ENCODE data around the gene CFAP69. TPM values are rescaled to one million over a fixed set of nuclear protein-coding genes. Genes with fewer than 3 reads are reported as not detected.

The CFAP69 gene, protein sequence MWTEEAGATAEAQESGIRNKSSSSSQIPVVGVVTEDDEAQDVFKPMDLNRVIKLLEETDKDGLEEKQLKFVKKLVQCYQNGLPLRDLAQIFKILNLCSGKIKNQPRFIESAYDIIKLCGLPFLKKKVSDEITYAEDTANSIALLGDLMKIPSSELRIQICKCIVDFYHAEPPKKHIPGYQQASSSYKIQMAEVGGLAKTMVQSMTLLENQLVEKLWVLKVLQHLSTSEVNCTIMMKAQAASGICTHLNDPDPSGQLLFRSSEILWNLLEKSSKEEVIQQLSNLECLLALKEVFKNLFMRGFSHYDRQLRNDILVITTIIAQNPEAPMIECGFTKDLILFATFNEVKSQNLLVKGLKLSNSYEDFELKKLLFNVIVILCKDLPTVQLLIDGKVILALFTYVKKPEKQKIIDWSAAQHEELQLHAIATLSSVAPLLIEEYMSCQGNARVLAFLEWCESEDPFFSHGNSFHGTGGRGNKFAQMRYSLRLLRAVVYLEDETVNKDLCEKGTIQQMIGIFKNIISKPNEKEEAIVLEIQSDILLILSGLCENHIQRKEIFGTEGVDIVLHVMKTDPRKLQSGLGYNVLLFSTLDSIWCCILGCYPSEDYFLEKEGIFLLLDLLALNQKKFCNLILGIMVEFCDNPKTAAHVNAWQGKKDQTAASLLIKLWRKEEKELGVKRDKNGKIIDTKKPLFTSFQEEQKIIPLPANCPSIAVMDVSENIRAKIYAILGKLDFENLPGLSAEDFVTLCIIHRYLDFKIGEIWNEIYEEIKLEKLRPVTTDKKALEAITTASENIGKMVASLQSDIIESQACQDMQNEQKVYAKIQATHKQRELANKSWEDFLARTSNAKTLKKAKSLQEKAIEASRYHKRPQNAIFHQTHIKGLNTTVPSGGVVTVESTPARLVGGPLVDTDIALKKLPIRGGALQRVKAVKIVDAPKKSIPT
- 0.30 TPM for polyA plus RNA-seq (2012; ENCODE audit: insufficient read length, low read depth)

- TF ChIP-seq SIN3A (IDR thresholded peaks at IDR 0.05; ENCODE audit: borderline replicate concordance, insufficient read depth, low read length) (peak; percentile 94), POLR2AphosphoS5 (IDR thresholded peaks at IDR 0.05; ENCODE audit: low read depth, low read length) (no peak), TAF1 (IDR thresholded peaks at IDR 0.05; ENCODE audit: borderline replicate concordance, insufficient read depth, low read length) (no peak), FOXP2 (optimal IDR thresholded peaks at IDR 0.05; ENCODE audit: borderline replicate concordance, extremely low read depth, extremely low read length, insufficient read depth) (no peak)
- TF ChIP-seq, protein P1, sequence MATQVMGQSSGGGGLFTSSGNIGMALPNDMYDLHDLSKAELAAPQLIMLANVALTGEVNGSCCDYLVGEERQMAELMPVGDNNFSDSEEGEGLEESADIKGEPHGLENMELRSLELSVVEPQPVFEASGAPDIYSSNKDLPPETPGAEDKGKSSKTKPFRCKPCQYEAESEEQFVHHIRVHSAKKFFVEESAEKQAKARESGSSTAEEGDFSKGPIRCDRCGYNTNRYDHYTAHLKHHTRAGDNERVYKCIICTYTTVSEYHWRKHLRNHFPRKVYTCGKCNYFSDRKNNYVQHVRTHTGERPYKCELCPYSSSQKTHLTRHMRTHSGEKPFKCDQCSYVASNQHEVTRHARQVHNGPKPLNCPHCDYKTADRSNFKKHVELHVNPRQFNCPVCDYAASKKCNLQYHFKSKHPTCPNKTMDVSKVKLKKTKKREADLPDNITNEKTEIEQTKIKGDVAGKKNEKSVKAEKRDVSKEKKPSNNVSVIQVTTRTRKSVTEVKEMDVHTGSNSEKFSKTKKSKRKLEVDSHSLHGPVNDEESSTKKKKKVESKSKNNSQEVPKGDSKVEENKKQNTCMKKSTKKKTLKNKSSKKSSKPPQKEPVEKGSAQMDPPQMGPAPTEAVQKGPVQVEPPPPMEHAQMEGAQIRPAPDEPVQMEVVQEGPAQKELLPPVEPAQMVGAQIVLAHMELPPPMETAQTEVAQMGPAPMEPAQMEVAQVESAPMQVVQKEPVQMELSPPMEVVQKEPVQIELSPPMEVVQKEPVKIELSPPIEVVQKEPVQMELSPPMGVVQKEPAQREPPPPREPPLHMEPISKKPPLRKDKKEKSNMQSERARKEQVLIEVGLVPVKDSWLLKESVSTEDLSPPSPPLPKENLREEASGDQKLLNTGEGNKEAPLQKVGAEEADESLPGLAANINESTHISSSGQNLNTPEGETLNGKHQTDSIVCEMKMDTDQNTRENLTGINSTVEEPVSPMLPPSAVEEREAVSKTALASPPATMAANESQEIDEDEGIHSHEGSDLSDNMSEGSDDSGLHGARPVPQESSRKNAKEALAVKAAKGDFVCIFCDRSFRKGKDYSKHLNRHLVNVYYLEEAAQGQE (IDR thresholded peaks at IDR 0.05; ENCODE audit: insufficient read depth in 1 of 2, low read depth in 2 of 2, low read length in 2 of 2) = 0 out of 4 replicates have a peak, but pooled peaks of 1 of the 2 experiments have one; percentile 23
These were observed at the start of gene CFAP69 for GRCh38 chr7:90244909-90245851. Gene CFAP69, plus strand, starts transcription at chr7:90245174. Its CDS starts 251 bp downstream, at chr7:90245425.

- no peak for TF ChIP-seq SIN3A (IDR thresholded peaks at IDR 0.05; ENCODE audit: borderline replicate concordance, insufficient read depth, low read length)
- no peak for TF ChIP-seq TAF1 (IDR thresholded peaks at IDR 0.05; ENCODE audit: borderline replicate concordance, insufficient read depth, low read length)
These were observed 43.3 kb upstream of the CFAP69 start for GRCh38 chr7:90201500-90202195.

- TF ChIP-seq, protein P1 (IDR thresholded peaks at IDR 0.05; ENCODE audit: insufficient read depth in 1 of 2, low read depth in 2 of 2, low read length in 2 of 2) = no peak
- no peak for TF ChIP-seq POLR2AphosphoS5 (IDR thresholded peaks at IDR 0.05; ENCODE audit: low read depth, low read length)
- no peak for TF ChIP-seq TAF1 (IDR thresholded peaks at IDR 0.05; ENCODE audit: borderline replicate concordance, insufficient read depth, low read length)
- TF ChIP-seq FOXP2 (optimal IDR thresholded peaks at IDR 0.05; ENCODE audit: borderline replicate concordance, extremely low read depth, extremely low read length, insufficient read depth) = no peak
- TF ChIP-seq SIN3A (IDR thresholded peaks at IDR 0.05; ENCODE audit: borderline replicate concordance, insufficient read depth, low read length) = no peak
These were observed 37.0 kb upstream of the CFAP69 start for GRCh38 chr7:90207956-90208355.

GRCh38 chr7:90209776-90210175 is 35.2 kb upstream of the CFAP69 start:
- TF ChIP-seq SIN3A (IDR thresholded peaks at IDR 0.05; ENCODE audit: borderline replicate concordance, insufficient read depth, low read length) (no peak), POLR2AphosphoS5 (IDR thresholded peaks at IDR 0.05; ENCODE audit: low read depth, low read length) (no peak), TAF1 (IDR thresholded peaks at IDR 0.05; ENCODE audit: borderline replicate concordance, insufficient read depth, low read length) (no peak), FOXP2 (optimal IDR thresholded peaks at IDR 0.05; ENCODE audit: borderline replicate concordance, extremely low read depth, extremely low read length, insufficient read depth) (no peak)
- TF ChIP-seq, protein P1 (IDR thresholded peaks at IDR 0.05; ENCODE audit: insufficient read depth in 1 of 2, low read depth in 2 of 2, low read length in 2 of 2) = no peak
